Neural cell (in vitro differentiated cells): Measurements from ENCODE around the gene ZBTB17.

Experiments
- EP300 ChIP-seq: fragments of 450-650 bp; conservative IDR thresholded peaks from 2 replicates; pipeline ENCODE4 v1.6.1; 2014; ENCODE audit warnings: antibody characterized with exemption, mild to moderate bottlenecking, moderate library complexity; ENCODE audit not compliant: poor library complexity, severe bottlenecking
- EZH2 ChIP-seq: fragments of 200-600, 300-800 bp; shearing (Covaris generic), sonication (generic); IDR thresholded peaks from 2 replicates; pipeline ENCODE4 v1.6.1; 2014; ENCODE audit warnings: antibody characterized with exemption, low read length, borderline replicate concordance, mild to moderate bottlenecking; ENCODE audit not compliant: insufficient read depth, poor library complexity, severe bottlenecking
- POLR2AphosphoS5 ChIP-seq: IDR thresholded peaks from 2 replicates; pipeline ENCODE4 v1.6.1; 2012
- TAF1 ChIP-seq: IDR thresholded peaks from 2 replicates; pipeline ENCODE4 v1.6.1; 2012; ENCODE audit warnings: low read depth
- TF ChIP-seq, protein P1 (sequence below): IDR thresholded peaks from 2 replicates; pipeline ENCODE4 v1.6.1; 2012; ENCODE audit warnings: borderline replicate concordance
- TF ChIP-seq, protein P2 (sequence below): fragments of 450-650 bp; IDR thresholded peaks from 2 replicates; pipeline ENCODE4 v1.5.1; 2014; ENCODE audit warnings: antibody characterized with exemption, mild to moderate bottlenecking, moderate library complexity; ENCODE audit not compliant: poor library complexity, severe bottlenecking

DNA sequence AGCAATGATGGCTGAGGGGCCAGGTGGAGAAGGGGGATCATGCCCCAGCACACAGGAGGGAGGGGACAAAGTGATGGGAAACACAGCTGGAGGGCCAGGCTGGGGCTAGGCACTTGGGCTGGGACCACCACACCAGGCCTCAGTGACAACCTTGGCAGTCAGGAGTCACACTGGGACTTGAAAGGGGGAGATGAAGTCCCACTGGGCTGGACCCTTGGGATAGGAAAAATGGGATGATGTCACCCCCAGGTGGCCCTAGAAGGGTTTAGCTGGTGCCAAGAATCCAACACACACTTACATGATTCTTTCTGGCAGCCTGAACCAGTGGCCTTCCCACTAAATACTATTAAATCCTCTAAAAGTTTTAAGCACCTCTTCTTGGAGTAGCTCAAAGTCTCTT is 17.1 kb downstream of the ZBTB17 start:
- TF ChIP-seq EP300 (no peak), TAF1 (no peak), EZH2 (no peak), POLR2AphosphoS5 (no peak)
- TF ChIP-seq, protein P1, sequence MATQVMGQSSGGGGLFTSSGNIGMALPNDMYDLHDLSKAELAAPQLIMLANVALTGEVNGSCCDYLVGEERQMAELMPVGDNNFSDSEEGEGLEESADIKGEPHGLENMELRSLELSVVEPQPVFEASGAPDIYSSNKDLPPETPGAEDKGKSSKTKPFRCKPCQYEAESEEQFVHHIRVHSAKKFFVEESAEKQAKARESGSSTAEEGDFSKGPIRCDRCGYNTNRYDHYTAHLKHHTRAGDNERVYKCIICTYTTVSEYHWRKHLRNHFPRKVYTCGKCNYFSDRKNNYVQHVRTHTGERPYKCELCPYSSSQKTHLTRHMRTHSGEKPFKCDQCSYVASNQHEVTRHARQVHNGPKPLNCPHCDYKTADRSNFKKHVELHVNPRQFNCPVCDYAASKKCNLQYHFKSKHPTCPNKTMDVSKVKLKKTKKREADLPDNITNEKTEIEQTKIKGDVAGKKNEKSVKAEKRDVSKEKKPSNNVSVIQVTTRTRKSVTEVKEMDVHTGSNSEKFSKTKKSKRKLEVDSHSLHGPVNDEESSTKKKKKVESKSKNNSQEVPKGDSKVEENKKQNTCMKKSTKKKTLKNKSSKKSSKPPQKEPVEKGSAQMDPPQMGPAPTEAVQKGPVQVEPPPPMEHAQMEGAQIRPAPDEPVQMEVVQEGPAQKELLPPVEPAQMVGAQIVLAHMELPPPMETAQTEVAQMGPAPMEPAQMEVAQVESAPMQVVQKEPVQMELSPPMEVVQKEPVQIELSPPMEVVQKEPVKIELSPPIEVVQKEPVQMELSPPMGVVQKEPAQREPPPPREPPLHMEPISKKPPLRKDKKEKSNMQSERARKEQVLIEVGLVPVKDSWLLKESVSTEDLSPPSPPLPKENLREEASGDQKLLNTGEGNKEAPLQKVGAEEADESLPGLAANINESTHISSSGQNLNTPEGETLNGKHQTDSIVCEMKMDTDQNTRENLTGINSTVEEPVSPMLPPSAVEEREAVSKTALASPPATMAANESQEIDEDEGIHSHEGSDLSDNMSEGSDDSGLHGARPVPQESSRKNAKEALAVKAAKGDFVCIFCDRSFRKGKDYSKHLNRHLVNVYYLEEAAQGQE = no peak
- TF ChIP-seq, protein P2, sequence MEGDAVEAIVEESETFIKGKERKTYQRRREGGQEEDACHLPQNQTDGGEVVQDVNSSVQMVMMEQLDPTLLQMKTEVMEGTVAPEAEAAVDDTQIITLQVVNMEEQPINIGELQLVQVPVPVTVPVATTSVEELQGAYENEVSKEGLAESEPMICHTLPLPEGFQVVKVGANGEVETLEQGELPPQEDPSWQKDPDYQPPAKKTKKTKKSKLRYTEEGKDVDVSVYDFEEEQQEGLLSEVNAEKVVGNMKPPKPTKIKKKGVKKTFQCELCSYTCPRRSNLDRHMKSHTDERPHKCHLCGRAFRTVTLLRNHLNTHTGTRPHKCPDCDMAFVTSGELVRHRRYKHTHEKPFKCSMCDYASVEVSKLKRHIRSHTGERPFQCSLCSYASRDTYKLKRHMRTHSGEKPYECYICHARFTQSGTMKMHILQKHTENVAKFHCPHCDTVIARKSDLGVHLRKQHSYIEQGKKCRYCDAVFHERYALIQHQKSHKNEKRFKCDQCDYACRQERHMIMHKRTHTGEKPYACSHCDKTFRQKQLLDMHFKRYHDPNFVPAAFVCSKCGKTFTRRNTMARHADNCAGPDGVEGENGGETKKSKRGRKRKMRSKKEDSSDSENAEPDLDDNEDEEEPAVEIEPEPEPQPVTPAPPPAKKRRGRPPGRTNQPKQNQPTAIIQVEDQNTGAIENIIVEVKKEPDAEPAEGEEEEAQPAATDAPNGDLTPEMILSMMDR = no peak
